Erythroblast (primary cell): ENCODE results near the gene PHKB.

Experiments used
- GATA1 ChIP-seq: IDR thresholded peaks from 2 replicates; pipeline ENCODE4 v1.6.1; 2011; ENCODE audit warnings: low read depth, mild to moderate bottlenecking, control low read depth, low read length, moderate library complexity
- POLR2A ChIP-seq: IDR thresholded peaks from 2 replicates; pipeline ENCODE4 v1.6.1; 2011; ENCODE audit warnings: mild to moderate bottlenecking, low read length

DNA sequence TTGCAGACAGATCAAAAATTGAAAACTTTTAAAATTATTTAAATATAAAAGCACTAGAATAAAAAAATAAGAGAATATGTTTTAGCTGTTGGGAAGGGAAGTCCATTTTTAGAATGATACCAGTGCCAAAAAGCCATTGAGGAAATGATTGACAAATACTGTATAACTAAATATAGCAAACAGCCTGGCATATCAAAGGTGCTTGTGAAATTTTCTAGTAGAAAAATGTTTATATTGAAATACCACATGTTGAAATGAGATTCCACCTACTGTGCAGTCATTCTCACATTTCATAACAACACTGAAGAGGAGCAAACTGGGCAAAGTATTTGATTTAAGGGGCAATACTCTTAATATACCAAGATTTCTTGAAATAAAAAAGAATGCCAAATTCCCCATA is 183.5 kb downstream of the PHKB start:
- TF ChIP-seq POLR2A (no peak), GATA1 (no peak)
